ENCODE data around the gene BCL2L11. TPM values are rescaled to one million over a fixed set of nuclear protein-coding genes. Genes with fewer than 3 reads are reported as not detected.

BCL2L11 gene
- total RNA-seq, 1 experiment from 2014 or later: 21.2 TPM

GRCh38 chr2:111209045-111209514, 88.4 kb downstream of the BCL2L11 start:
- WGBS (ENCODE audit: extremely low coverage, insufficient read length, low lambda C conversion rate): no CpG with 5 or more reads among the region's 1 CpG
- H3K14ac ChIP-seq (ENCODE audit: insufficient read depth, low read length): no peak overlapping the region
- no peak overlapping the region for H3K9ac ChIP-seq (ENCODE audit: extremely low read depth, insufficient read length, low read length)
- no peak overlapping the region for H3K56ac ChIP-seq (ENCODE audit: insufficient read length, low read depth, low read length)
- H3K27me3 Mint-ChIP-seq (ENCODE audit: low read depth): 0 out of 2 replicates have a peak, but pooled peaks cover 2% of the 10 kb centered on the region
- H2BK12ac ChIP-seq (ENCODE audit: insufficient read length, low read depth, low read length): no peak overlapping the region
- no peaks in the 10 kb centered on the region for H3K79me2 ChIP-seq (ENCODE audit: insufficient read depth, low read length)
- H2BK15ac ChIP-seq (ENCODE audit: low read depth, low read length): no peak overlapping the region
- H4K5ac ChIP-seq (ENCODE audit: insufficient read length, low read depth, low read length): no peak overlapping the region
- no peak overlapping the region for H3K4me2 ChIP-seq (ENCODE audit: insufficient read depth, insufficient read length, low read length)
- peaks cover 16 to 21% of the 10 kb centered on the region in 2 experiments for H3K9me3 Mint-ChIP-seq
- H3T11ph ChIP-seq (ENCODE audit: low read length): no peak overlapping the region
- H2BK5ac ChIP-seq (ENCODE audit: insufficient read length, low read length): no peak overlapping the region
- H4K91ac ChIP-seq (ENCODE audit: insufficient read length, low read depth, low read length): no peak overlapping the region
- H3K23me2 ChIP-seq (ENCODE audit: insufficient read length, low read depth, low read length, poor library complexity, severe bottlenecking): no peaks in the 10 kb centered on the region
- H3K23ac ChIP-seq (ENCODE audit: insufficient read length, low read depth, low read length): no peak overlapping the region
- no peak overlapping the region for H2AFZ ChIP-seq (ENCODE audit: low read length)
- no peak overlapping the region for H2BK120ac ChIP-seq (ENCODE audit: low read depth, low read length, poor library complexity, severe bottlenecking)
- H3K27ac Mint-ChIP-seq: no peak overlapping the region
- H4K8ac ChIP-seq (replicated peaks; ENCODE audit: insufficient read length, low read depth, low read length): no peak overlapping the region
- peaks cover 3 to 20% (median 9%) of the 10 kb centered on the region in 3 experiments for H3K36me3 Mint-ChIP-seq (ENCODE audit: insufficient read depth in 1 of 3, low read depth in 3 of 3)
- no peak for DNase-seq
- no peaks in the 10 kb centered on the region for H3K27me3 ChIP-seq (ENCODE audit: insufficient read depth, low read length)
- no peaks in the 10 kb centered on the region for H4K20me1 ChIP-seq (ENCODE audit: control insufficient read depth, insufficient read depth, insufficient read length)
- H3K79me1 ChIP-seq (ENCODE audit: insufficient read depth, low read depth, low read length, poor library complexity, severe bottlenecking): no peaks in the 10 kb centered on the region
- no peak overlapping the region for H3K4me3 Mint-ChIP-seq
- no peaks in the 10 kb centered on the region for H3K4me1 Mint-ChIP-seq
- H3K18ac ChIP-seq (ENCODE audit: insufficient read length, low read depth, low read length): no peak overlapping the region
- no peak overlapping the region for H2AK5ac ChIP-seq (ENCODE audit: insufficient read length, low read length)
- no peaks in the 10 kb centered on the region for H3K4me1 ChIP-seq (ENCODE audit: insufficient read depth, low read length)
- no peak for TF ChIP-seq CTCF (conservative IDR thresholded peaks at IDR 0.05)
- no peak overlapping the region for H2BK20ac ChIP-seq (ENCODE audit: low read depth, low read length, poor library complexity, severe bottlenecking)
- no peak overlapping the region for H3K4ac ChIP-seq (ENCODE audit: low read depth, low read length)
- no peak overlapping the region for H3K27ac ChIP-seq (ENCODE audit: insufficient read length, low read depth, low read length)
- no peaks in the 10 kb centered on the region for H3K9me3 ChIP-seq (ENCODE audit: control insufficient read depth, low read depth, low read length)

All from H9 (cell line).